HG02938 (cell line): ENCODE measurements around the gene RTN4RL2.
A peak's percentile ranks its signal among the peaks of the same experiment; 100 is the strongest.

Source experiments
- ATAC-seq: cut with Tn5 transposase; IDR thresholded peaks from one replicate; pipeline ENCODE4 v1.9.1; 2021; ENCODE audit warnings: mild to moderate bottlenecking, moderate library complexity; ENCODE audit not compliant: unreplicated experiment

Gene RTN4RL2

GRCh38 chr11:57460022-57460757, at the start of gene RTN4RL2:
Gene RTN4RL2 (plus strand): TSS chr11:57460528. CDS start chr11:57460866, 338 bp downstream.
- ATAC-seq = no peak

GRCh38 chr11:57413681-57414080, 46.6 kb upstream of the RTN4RL2 start:
- no peak for ATAC-seq

- no peak for ATAC-seq
Observed at GRCh38 chr11:57414612-57415212, 45.6 kb upstream of the RTN4RL2 start.

- no peak for ATAC-seq
Observed at GRCh38 chr11:57416436-57416835, 43.9 kb upstream of the RTN4RL2 start.

- ATAC-seq = no peak
Observed at GRCh38 chr11:57417056-57417455, 43.3 kb upstream of the RTN4RL2 start.

- ATAC-seq = no peak
Observed at GRCh38 chr11:57418131-57418530, 42.2 kb upstream of the RTN4RL2 start.

GRCh38 chr11:57419146-57419545, 41.2 kb upstream of the RTN4RL2 start:
- no peak for ATAC-seq

- no peak for ATAC-seq
Observed at GRCh38 chr11:57421066-57421465, 39.3 kb upstream of the RTN4RL2 start.

- no peak for ATAC-seq
Observed at GRCh38 chr11:57421805-57422204, 38.5 kb upstream of the RTN4RL2 start.

- ATAC-seq = no peak
Observed at GRCh38 chr11:57422669-57423068, 37.7 kb upstream of the RTN4RL2 start.

GRCh38 chr11:57424137-57424791, 36.1 kb upstream of the RTN4RL2 start:
- ATAC-seq = no peak

GRCh38 chr11:57424792-57425564, 35.4 kb upstream of the RTN4RL2 start:
- peak; percentile 91 for ATAC-seq

GRCh38 chr11:57425565-57426438, 34.5 kb upstream of the RTN4RL2 start:
- no peak for ATAC-seq

- ATAC-seq = peak; percentile 1
Observed at GRCh38 chr11:57426439-57426928, 33.8 kb upstream of the RTN4RL2 start.

GRCh38 chr11:57426929-57427726, 33.2 kb upstream of the RTN4RL2 start, which contains the start of gene SLC43A3:
Gene SLC43A3 (minus strand): TSS chr11:57427121. CDS start chr11:57426172, 949 bp downstream.
- peak; percentile 38 for ATAC-seq

GRCh38 chr11:57427727-57428082, 32.6 kb upstream of the RTN4RL2 start:
- ATAC-seq = no peak

- ATAC-seq = no peak
Observed at GRCh38 chr11:57428643-57429042, 31.7 kb upstream of the RTN4RL2 start.

- no peak for ATAC-seq
Observed at GRCh38 chr11:57429946-57430345, 30.4 kb upstream of the RTN4RL2 start.

- ATAC-seq = no peak
Observed at GRCh38 chr11:57430952-57431351, 29.4 kb upstream of the RTN4RL2 start.
